Gastroesophageal sphincter (tissue), 3 donors: ENCODE data around the gene GRIK3.

Source experiments
- POLR2A ChIP-seq, 2 donors: fragments of 450-650 bp; IDR thresholded peaks; one replicate each; pipeline ENCODE4 v1.6.1; 2017; ENCODE audit warnings: antibody characterized with exemption in 2 of 2, mild to moderate bottlenecking in 2 of 2, moderate library complexity in 1 of 2
- POLR2AphosphoS5 ChIP-seq: sonication (generic); formaldehyde crosslinking; IDR thresholded peaks from one replicate; pipeline ENCODE4 v1.6.1; 2017; ENCODE audit warnings: antibody characterized with exemption
- TF ChIP-seq, protein P1 (sequence below), 4 experiments: fragments of 200-600 bp in 2 of 4; fragments of 450-650 bp in 2 of 4; sonication (generic) in 1 of 4; IDR thresholded peaks; one replicate each; pipeline ENCODE4 v1.5.1; 2017 to 2019; ENCODE audit warnings: antibody characterized with exemption in 4 of 4, mild to moderate bottlenecking in 2 of 4, moderate library complexity in 2 of 4

DNA sequence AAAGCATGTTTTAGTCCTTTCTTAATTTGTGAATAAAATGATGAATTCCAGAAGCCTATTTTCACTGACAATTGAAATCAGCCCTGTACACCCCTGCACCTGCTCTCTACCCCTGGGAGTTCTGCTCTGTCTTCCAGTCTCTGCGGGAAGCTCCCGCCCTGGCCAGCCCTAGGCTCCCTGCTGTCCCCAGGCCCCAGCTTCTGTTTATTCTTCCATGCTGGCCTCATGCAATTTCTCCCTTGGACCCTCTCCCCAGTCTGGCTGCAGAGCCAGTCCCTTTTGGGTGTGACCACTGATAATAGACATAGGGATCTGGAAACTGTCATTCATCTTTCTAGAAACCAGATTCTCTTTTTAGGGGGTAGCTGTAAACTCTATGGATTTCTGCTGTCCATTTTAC is 258.6 kb downstream of the GRIK3 start:
- TF ChIP-seq, protein P1, sequence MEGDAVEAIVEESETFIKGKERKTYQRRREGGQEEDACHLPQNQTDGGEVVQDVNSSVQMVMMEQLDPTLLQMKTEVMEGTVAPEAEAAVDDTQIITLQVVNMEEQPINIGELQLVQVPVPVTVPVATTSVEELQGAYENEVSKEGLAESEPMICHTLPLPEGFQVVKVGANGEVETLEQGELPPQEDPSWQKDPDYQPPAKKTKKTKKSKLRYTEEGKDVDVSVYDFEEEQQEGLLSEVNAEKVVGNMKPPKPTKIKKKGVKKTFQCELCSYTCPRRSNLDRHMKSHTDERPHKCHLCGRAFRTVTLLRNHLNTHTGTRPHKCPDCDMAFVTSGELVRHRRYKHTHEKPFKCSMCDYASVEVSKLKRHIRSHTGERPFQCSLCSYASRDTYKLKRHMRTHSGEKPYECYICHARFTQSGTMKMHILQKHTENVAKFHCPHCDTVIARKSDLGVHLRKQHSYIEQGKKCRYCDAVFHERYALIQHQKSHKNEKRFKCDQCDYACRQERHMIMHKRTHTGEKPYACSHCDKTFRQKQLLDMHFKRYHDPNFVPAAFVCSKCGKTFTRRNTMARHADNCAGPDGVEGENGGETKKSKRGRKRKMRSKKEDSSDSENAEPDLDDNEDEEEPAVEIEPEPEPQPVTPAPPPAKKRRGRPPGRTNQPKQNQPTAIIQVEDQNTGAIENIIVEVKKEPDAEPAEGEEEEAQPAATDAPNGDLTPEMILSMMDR (IDR thresholded peaks at IDR 0.05) = no peak
- TF ChIP-seq POLR2A (IDR thresholded peaks at IDR 0.05) = no peak
- TF ChIP-seq POLR2AphosphoS5 = no peak
